ENCODE data around the gene SLC35B3.

GRCh38 chr6:8446391-8446790 lies 11.0 kb upstream of the SLC35B3 start:
- TF ChIP-seq EZH2 (IDR thresholded peaks at IDR 0.05; ENCODE audit: borderline replicate concordance, insufficient read depth, low read length, poor library complexity, severe bottlenecking): no peak
- no peak for TF ChIP-seq CTCF (IDR thresholded peaks at IDR 0.05; ENCODE audit: poor library complexity, severe bottlenecking)
- TF ChIP-seq MXI1 (conservative IDR thresholded peaks at IDR 0.05; ENCODE audit: poor library complexity, severe bottlenecking): no peak
- no peak for TF ChIP-seq POLR2AphosphoS5 (IDR thresholded peaks at IDR 0.05)
- no peak for TF ChIP-seq REST (IDR thresholded peaks at IDR 0.05; ENCODE audit: borderline replicate concordance)

Data from neural cell (in vitro differentiated cells).